Measurements from ENCODE around the gene RXFP4. TPM values are rescaled to one million over a fixed set of nuclear protein-coding genes. Genes with fewer than 3 reads are reported as not detected.

Gene RXFP4
- total and polyA plus RNA-seq, 2 of the 13 experiments (the other 11 are each of a cell fraction or from before 2014, with no cell fraction given), result 0.38 to 1.4 TPM

GRCh38 chr1:155910621-155911121, 30.8 kb upstream of the RXFP4 start (continued):
- TF ChIP-seq STAT6 (CRISPR knock-in tag; IDR thresholded peaks at IDR 0.05; ENCODE audit: borderline replicate concordance) (no peak), THAP11 (CRISPR knock-in tag; IDR thresholded peaks at IDR 0.05) (peak; percentile 33; the same call in 1 of the 2 replicates), MEIS2 (CRISPR knock-in tag; IDR thresholded peaks at IDR 0.05) (no peak), KDM4B (CRISPR knock-in tag; IDR thresholded peaks at IDR 0.05) (no peak), MED1 (CRISPR knock-in tag; IDR thresholded peaks at IDR 0.05) (0 out of 2 replicates have a peak, but pooled peaks have one; percentile 3), ZNF580 (CRISPR knock-in tag; IDR thresholded peaks at IDR 0.05; ENCODE audit: borderline replicate concordance, low read depth) (no peak), PAWR (CRISPR knock-in tag; IDR thresholded peaks at IDR 0.05; ENCODE audit: borderline replicate concordance) (no peak), ZFX (CRISPR knock-in tag; IDR thresholded peaks at IDR 0.05; ENCODE audit: low read depth) (peak; percentile 50; the same call in 1 of the 2 replicates), ZNF232 (CRISPR knock-in tag; IDR thresholded peaks at IDR 0.05; ENCODE audit: borderline replicate concordance) (no peak), HDAC1 (CRISPR knock-in tag; IDR thresholded peaks at IDR 0.05) (0 out of 2 replicates have a peak, but pooled peaks have one; percentile 41), ZNF225 (CRISPR knock-in tag; IDR thresholded peaks at IDR 0.05) (no peak), ZNF883 (CRISPR knock-in tag; IDR thresholded peaks at IDR 0.05; ENCODE audit: not compliant biosample characterization) (no peak), ZNF720 (CRISPR knock-in tag; IDR thresholded peaks at IDR 0.05) (no peak), ASH2L (IDR thresholded peaks at IDR 0.05; ENCODE audit: insufficient read length, low read depth, low read length) (no peak), HMGXB4 (CRISPR knock-in tag; IDR thresholded peaks at IDR 0.05; ENCODE audit: borderline replicate concordance in 1 of 2, low read depth in 1 of 2) (peak in 1 of 2 experiments; percentile 58; a peak in 1 of 4 replicates), RNF2 (conservative IDR thresholded peaks at IDR 0.05; ENCODE audit: low read depth) (no peak), KAT7 (CRISPR knock-in tag; IDR thresholded peaks at IDR 0.05; ENCODE audit: borderline replicate concordance) (0 out of 2 replicates have a peak, but pooled peaks have one; percentile 16), ZNF275 (CRISPR knock-in tag; IDR thresholded peaks at IDR 0.05; ENCODE audit: borderline replicate concordance) (no peak), CTCF (CRISPR knock-in tag; IDR thresholded peaks at IDR 0.05) (peak; percentile 39)

Data from HepG2 (cell line).